ENCODE measurements around the gene NAGLU. TPM values are rescaled to one million over a fixed set of nuclear protein-coding genes. Genes with fewer than 3 reads are reported as not detected.

NAGLU gene
- total and polyA plus RNA-seq, 2 of the 13 experiments (the other 11 are each of a cell fraction or from before 2014, with no cell fraction given): 28.2 to 40.1 TPM

DNA sequence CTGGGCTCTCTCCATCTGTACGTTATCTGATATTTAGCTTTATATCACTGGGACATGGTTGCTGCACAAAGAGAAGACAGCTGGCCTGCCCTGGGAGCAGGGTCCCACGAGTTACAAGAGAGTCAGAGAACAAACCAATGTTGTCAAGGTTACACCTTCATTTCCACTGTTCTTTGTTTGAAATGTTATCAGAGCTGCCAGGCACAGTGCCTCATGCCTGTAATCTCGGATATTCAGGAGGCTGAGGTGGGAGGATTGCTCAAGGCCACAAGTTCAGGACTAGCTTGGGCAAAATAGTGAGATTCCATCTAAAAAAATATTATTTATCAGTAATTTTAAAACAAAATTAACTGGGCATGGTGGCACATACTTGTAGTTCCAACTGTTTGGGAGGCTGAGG is 42.7 kb upstream of the NAGLU start (continued):
- TF ChIP-seq ZNF879 (CRISPR knock-in tag; IDR thresholded peaks at IDR 0.05) (no peak), MIER3 (CRISPR knock-in tag; IDR thresholded peaks at IDR 0.05; ENCODE audit: borderline replicate concordance) (no peak), ZFX (CRISPR knock-in tag; IDR thresholded peaks at IDR 0.05; ENCODE audit: low read depth) (no peak), RFX1 (IDR thresholded peaks at IDR 0.05) (peak; percentile 48; the same call in 1 of the 2 replicates), SAP130 (CRISPR knock-in tag; IDR thresholded peaks at IDR 0.05; ENCODE audit: low read depth) (peak; percentile 41; the same call in 1 of the 2 replicates), ZMYM3 (CRISPR knock-in tag; IDR thresholded peaks at IDR 0.05) (peak; percentile 69; the same call in 1 of the 2 replicates), NRL (CRISPR knock-in tag; IDR thresholded peaks at IDR 0.05; ENCODE audit: borderline replicate concordance) (no peak), RCOR2 (CRISPR knock-in tag; IDR thresholded peaks at IDR 0.05) (peak; percentile 63; the same call in 1 of the 2 replicates), ZNF850 (CRISPR knock-in tag; conservative IDR thresholded peaks at IDR 0.05) (no peak), ZNF10 (CRISPR knock-in tag; IDR thresholded peaks at IDR 0.05; ENCODE audit: borderline replicate concordance, low read depth) (no peak)
- TF ChIP-seq, protein P1, sequence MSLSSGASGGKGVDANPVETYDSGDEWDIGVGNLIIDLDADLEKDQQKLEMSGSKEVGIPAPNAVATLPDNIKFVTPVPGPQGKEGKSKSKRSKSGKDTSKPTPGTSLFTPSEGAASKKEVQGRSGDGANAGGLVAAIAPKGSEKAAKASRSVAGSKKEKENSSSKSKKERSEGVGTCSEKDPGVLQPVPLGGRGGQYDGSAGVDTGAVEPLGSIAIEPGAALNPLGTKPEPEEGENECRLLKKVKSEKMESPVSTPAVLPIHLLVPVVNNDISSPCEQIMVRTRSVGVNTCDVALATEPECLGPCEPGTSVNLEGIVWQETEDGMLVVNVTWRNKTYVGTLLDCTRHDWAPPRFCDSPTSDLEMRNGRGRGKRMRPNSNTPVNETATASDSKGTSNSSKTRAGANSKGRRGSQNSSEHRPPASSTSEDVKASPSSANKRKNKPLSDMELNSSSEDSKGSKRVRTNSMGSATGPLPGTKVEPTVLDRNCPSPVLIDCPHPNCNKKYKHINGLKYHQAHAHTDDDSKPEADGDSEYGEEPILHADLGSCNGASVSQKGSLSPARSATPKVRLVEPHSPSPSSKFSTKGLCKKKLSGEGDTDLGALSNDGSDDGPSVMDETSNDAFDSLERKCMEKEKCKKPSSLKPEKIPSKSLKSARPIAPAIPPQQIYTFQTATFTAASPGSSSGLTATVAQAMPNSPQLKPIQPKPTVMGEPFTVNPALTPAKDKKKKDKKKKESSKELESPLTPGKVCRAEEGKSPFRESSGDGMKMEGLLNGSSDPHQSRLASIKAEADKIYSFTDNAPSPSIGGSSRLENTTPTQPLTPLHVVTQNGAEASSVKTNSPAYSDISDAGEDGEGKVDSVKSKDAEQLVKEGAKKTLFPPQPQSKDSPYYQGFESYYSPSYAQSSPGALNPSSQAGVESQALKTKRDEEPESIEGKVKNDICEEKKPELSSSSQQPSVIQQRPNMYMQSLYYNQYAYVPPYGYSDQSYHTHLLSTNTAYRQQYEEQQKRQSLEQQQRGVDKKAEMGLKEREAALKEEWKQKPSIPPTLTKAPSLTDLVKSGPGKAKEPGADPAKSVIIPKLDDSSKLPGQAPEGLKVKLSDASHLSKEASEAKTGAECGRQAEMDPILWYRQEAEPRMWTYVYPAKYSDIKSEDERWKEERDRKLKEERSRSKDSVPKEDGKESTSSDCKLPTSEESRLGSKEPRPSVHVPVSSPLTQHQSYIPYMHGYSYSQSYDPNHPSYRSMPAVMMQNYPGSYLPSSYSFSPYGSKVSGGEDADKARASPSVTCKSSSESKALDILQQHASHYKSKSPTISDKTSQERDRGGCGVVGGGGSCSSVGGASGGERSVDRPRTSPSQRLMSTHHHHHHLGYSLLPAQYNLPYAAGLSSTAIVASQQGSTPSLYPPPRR (CRISPR knock-in tag; IDR thresholded peaks at IDR 0.05; ENCODE audit: borderline replicate concordance): no peak
- TF ChIP-seq, protein P2, sequence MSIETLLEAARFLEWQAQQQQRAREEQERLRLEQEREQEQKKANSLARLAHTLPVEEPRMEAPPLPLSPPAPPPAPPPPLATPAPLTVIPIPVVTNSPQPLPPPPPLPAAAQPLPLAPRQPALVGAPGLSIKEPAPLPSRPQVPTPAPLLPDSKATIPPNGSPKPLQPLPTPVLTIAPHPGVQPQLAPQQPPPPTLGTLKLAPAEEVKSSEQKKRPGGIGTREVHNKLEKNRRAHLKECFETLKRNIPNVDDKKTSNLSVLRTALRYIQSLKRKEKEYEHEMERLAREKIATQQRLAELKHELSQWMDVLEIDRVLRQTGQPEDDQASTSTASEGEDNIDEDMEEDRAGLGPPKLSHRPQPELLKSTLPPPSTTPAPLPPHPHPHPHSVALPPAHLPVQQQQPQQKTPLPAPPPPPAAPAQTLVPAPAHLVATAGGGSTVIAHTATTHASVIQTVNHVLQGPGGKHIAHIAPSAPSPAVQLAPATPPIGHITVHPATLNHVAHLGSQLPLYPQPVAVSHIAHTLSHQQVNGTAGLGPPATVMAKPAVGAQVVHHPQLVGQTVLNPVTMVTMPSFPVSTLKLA (IDR thresholded peaks at IDR 0.05): no peak

Measured in HepG2 (cell line).